ENCODE data around the gene MCHR1. TPM values are rescaled to one million over a fixed set of nuclear protein-coding genes. Genes with fewer than 3 reads are reported as not detected.

The MCHR1 gene
- total and polyA plus RNA-seq, 9 of the 15 experiments (the other 6 are each of a cell fraction or from before 2014, with no cell fraction given), result 0.03 to 0.50 TPM; not detected in 7

DNA sequence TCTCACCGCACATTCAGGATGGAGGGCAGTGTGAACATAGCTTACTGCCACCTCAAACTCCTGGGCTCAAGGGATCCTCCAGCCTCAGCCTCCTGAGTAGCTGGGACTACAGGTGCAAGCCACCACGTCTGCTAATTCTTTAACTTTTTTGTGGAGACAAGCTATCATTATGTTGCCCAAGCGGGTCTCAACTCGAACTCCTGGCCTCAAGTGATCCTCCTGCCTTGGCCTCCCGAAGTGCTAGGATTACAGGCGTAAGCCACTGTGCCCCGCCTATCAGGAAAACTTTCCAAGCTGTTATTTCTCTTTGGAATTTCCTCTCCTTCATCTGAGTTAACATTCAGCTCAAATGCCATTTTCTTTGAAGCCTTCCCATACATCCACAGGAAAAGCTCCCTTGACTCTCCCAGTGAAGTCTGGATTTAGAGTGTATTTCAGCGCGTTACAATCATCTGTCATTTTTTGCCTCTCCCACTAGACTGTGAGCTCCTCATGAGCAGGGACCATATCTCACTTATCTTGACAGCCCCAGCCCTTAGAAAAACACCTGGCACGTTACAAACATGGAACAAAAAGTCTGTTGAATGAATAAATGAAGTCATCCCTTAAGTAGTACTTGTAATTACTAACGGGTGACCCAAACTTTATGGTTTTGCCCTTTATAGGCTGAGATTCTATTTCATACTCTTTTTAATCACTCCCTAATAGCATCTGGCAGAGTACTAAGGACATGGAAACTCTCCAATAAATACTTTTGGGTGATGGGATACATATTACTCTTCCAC, 45.0 kb upstream of the MCHR1 start (continued):
- TF ChIP-seq, protein P1, sequence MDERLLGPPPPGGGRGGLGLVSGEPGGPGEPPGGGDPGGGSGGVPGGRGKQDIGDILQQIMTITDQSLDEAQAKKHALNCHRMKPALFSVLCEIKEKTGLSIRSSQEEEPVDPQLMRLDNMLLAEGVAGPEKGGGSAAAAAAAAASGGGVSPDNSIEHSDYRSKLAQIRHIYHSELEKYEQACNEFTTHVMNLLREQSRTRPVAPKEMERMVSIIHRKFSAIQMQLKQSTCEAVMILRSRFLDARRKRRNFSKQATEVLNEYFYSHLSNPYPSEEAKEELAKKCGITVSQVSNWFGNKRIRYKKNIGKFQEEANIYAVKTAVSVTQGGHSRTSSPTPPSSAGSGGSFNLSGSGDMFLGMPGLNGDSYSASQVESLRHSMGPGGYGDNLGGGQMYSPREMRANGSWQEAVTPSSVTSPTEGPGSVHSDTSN (CRISPR knock-in tag; IDR thresholded peaks at IDR 0.05; ENCODE audit: low read depth), result no peak
- TF ChIP-seq, protein P1 (tag; conservative IDR thresholded peaks at IDR 0.05; ENCODE audit: low read depth), result peak; percentile 40; the same call in 1 of the 2 replicates
- peak; percentile 33; the same call in 1 of the 2 replicates for TF ChIP-seq BHLHE40 (IDR thresholded peaks at IDR 0.05; ENCODE audit: low read length)

DNA sequence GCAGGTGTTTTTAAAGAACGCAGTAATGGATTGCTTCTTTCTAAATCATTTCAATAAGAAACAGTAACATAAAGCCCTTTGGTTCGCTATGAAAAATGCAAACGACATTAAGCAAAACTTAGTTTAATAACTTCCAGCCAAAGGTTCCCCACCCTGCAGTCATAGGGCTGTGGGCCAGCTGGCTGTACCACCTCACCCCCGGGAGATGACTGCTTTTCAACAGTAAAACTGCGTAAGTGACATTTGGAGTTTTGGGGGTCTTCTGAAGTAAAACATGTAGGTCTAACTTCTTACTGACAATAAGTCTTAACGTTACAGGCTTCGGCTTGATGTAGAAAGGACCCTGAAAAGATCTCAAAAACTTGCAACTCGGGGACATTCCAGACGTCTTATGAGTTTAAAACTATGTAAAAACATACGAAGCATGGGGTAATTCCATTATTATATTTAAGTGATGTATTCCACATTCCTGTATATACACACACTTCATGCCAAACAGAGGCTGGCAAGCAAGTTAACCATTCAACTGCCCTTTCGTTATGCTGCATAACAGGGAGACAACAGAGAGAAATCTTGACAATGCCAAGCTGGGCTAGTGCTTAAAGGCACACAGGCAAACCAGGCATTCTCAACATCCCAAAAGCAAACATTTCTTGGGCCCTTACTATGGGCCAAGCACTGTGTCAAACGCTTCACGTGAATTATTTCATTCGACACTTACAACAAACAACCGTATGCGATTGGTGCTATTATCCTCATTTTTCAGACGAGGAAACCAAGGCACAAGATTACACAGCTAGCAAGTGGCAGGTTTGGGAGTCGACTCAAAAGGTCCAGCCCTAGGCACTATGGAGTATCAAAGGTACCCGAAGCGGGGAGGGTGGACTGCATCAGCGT, 44.0 kb upstream of the MCHR1 start:
- ChIA-PET POLR2A (interaction anchor here (0.6 to 3.8 kb wide), 8 partner anchors 9 to 109 kb away, joined by 3 to 20 read pairs (median 3); no protein-coding TSS in a partner anchor), CTCF (ENCODE audit: low intra/inter-chr PET ratio) (no interaction called here)
- intact Hi-C loops (cut with micrococcal nuclease) (no loop called here), in situ Hi-C loops (cut with MboI) (no loop called here)
- Histone ChIP-seq H3K36me3 (ENCODE audit: control insufficient read depth, insufficient read depth, low read length) (no peaks in the 10 kb centered on the region), H3K4me2 (ENCODE audit: insufficient read depth, low read length) (peak overlapping the region; percentile 85), H3K9ac (ENCODE audit: insufficient read depth in 1 of 2, low read depth in 2 of 2, low read length in 2 of 2) (peak overlapping the region; percentile 73 to 97; a peak in 3 of 4 replicates), H3K9me3 (replicated peaks; ENCODE audit: control insufficient read depth, insufficient read depth, low read depth, low read length) (no peaks in the 10 kb centered on the region), H3K4me3 (peak overlapping the region; percentile 86), H4K20me1 (replicated peaks; ENCODE audit: control insufficient read depth, insufficient read depth, low read length) (0 out of 2 replicates have a peak, but pooled peaks cover 4% of the 10 kb centered on the region), H3K27ac (ENCODE audit: extremely low read depth, low read depth, low read length) (no peak overlapping the region; the same call in 2 of the 3 replicates), H3K79me2 (ENCODE audit: control insufficient read depth, insufficient read depth, low read length) (peaks cover 57% of the 10 kb centered on the region), H2AFZ (ENCODE audit: low read depth, low read length) (no peak overlapping the region), H3K4me1 (replicated peaks in 1 of 2; ENCODE audit: control insufficient read depth in 2 of 2, insufficient read depth in 2 of 2, low read length in 2 of 2) (peaks cover 10 to 19% of the 10 kb centered on the region in 2 experiments; a peak in 4 of 5 replicates), H3K9me1 (ENCODE audit: control insufficient read depth, insufficient read depth, low read length) (no peaks in the 10 kb centered on the region), H3K27me3 (ENCODE audit: control insufficient read depth in 2 of 2, insufficient read depth in 2 of 2, low read length in 2 of 2) (no peaks in the 10 kb centered on the region)
- WGBS (ENCODE audit: insufficient coverage, low coverage, missing lambda C conversion rate), result 25% methylated on average over 19 of the region's 21 CpGs
- ATAC-seq (no peak), FAIRE-seq (peak; percentile 19), DNase-seq (ENCODE audit: extremely low read depth in 1 of 4, low spot score in 3 of 4) (no peak)
- no TSS peak for BruUV-seq (replicated peaks)
- TF ChIP-seq ZNF696 (CRISPR knock-in tag; conservative IDR thresholded peaks at IDR 0.05), result no peak
- TF ChIP-seq SREBF1 (IDR thresholded peaks at IDR 0.05; ENCODE audit: borderline replicate concordance, low read depth, low read length), result no peak
- TF ChIP-seq, protein P2, sequence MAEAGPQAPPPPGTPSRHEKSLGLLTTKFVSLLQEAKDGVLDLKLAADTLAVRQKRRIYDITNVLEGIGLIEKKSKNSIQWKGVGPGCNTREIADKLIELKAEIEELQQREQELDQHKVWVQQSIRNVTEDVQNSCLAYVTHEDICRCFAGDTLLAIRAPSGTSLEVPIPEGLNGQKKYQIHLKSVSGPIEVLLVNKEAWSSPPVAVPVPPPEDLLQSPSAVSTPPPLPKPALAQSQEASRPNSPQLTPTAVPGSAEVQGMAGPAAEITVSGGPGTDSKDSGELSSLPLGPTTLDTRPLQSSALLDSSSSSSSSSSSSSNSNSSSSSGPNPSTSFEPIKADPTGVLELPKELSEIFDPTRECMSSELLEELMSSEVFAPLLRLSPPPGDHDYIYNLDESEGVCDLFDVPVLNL (CRISPR knock-in tag; IDR thresholded peaks at IDR 0.05; ENCODE audit: low read depth), result no peak
- no peak for TF ChIP-seq BCL6 (CRISPR knock-in tag; IDR thresholded peaks at IDR 0.05)
- TF ChIP-seq BRD4 (IDR thresholded peaks at IDR 0.05), result no peak
- no peak for TF ChIP-seq JUND (IDR thresholded peaks at IDR 0.05; ENCODE audit: borderline replicate concordance, low read depth, low read length)
- TF ChIP-seq JUND (tag; IDR thresholded peaks at IDR 0.05; ENCODE audit: borderline replicate concordance, low read depth, low read length), result no peak

All from K562 (cell line).